Panc1 (cell line): ENCODE data around the gene C19orf25. TPM values are rescaled to one million over a fixed set of nuclear protein-coding genes. Genes with fewer than 3 reads are reported as not detected.

ENCODE experiments used
- ATAC-seq: fragments of 200-7000 bp; cut with Tn5 transposase; 2 replicates; pipeline ENCODE4 v1.9.1; 2020; ENCODE audit warnings: mild to moderate bottlenecking, moderate library complexity
- BruUV-seq: library from RNA; stranded (reverse); fragments of 400-500 nt; replicated peaks from 2 replicates; lab custom pipeline; 2021; lab: Mats Ljungman, UMichigan
- CTCF ChIA-PET: fragments of 300-600 bp; sonication (Branson Sonifier 250); formaldehyde crosslinking; loops from one replicate; lab custom pipeline; 2022; ENCODE audit warnings: antibody characterized with exemption; lab: Charles Lee
- POLR2A ChIA-PET: fragments of 300-600 bp; sonication (Branson Sonifier 250); formaldehyde crosslinking; loops from one replicate; lab custom pipeline; 2022; ENCODE audit warnings: antibody characterized with exemption; lab: Charles Lee
- DNase-seq: peaks from one replicate; pipeline ENCODE4 v3.0.0-alpha.2; 2010; ENCODE audit warnings: low read depth, low spot score
- H3K27ac ChIP-seq: 2 replicates; pipeline ENCODE4 v1.5.1; 2011; ENCODE audit warnings: mild to moderate bottlenecking, low read length, inconsistent platforms
- H3K27me3 ChIP-seq: fragments of 200-500 bp; sonication (Bioruptor generic); 2 replicates; pipeline ENCODE4 v1.6.0; 2014; ENCODE audit warnings: low read length, inconsistent platforms; ENCODE audit not compliant: control insufficient read depth, insufficient read depth
- H3K36me3 ChIP-seq: fragments of 200-500 bp; sonication (Bioruptor generic); 2 replicates; pipeline ENCODE4 v1.5.1; 2014; ENCODE audit warnings: inconsistent platforms, mild to moderate bottlenecking, low read length, moderate library complexity; ENCODE audit not compliant: control insufficient read depth, insufficient read depth
- H3K4me1 ChIP-seq: 2 replicates; pipeline ENCODE4 v1.5.1; 2011; ENCODE audit warnings: inconsistent platforms, mild to moderate bottlenecking, low read length, moderate library complexity; ENCODE audit not compliant: control insufficient read depth, insufficient read depth
- H3K4me3 ChIP-seq, 2 experiments: 2 replicates each; pipeline ENCODE4 v1.5.1; 2011 to 2012; ENCODE audit warnings: low read depth in 2 of 2, low read length in 2 of 2, mild to moderate bottlenecking in 2 of 2, inconsistent platforms in 1 of 2, moderate library complexity in 1 of 2
- H3K9me3 ChIP-seq: fragments of 200-500 bp; sonication (Bioruptor generic); 2 replicates; pipeline ENCODE4 v1.5.1; 2014; ENCODE audit warnings: low read depth, mild to moderate bottlenecking, inconsistent platforms, low read length, moderate library complexity; ENCODE audit not compliant: control insufficient read depth, insufficient read depth
- CTCF ChIP-seq: fragments of 450-650 bp; IDR thresholded peaks from 2 replicates; pipeline ENCODE4 v1.5.1; 2017; ENCODE audit warnings: mild to moderate bottlenecking
- POLR2AphosphoS5 ChIP-seq: IDR thresholded peaks from 2 replicates; pipeline ENCODE4 v1.6.1; 2012; ENCODE audit warnings: mild to moderate bottlenecking, low read depth, low read length, moderate library complexity
- REST ChIP-seq, 2 experiments: IDR thresholded peaks; 2 replicates each; pipeline ENCODE4 v1.6.1; 2011 to 2012; ENCODE audit warnings: low read depth in 2 of 2, control low read depth in 1 of 2, low read length in 1 of 2, mild to moderate bottlenecking in 1 of 2, moderate library complexity in 1 of 2; ENCODE audit not compliant: insufficient read depth in 1 of 2
- SIN3A ChIP-seq: IDR thresholded peaks from 2 replicates; pipeline ENCODE4 v1.6.1; 2012; ENCODE audit warnings: low read depth, mild to moderate bottlenecking, low read length, moderate library complexity, borderline replicate concordance; ENCODE audit not compliant: insufficient read depth
- TCF7L2 ChIP-seq: IDR thresholded peaks from 2 replicates; pipeline ENCODE4 v1.6.1; 2011; ENCODE audit warnings: mild to moderate bottlenecking, low read depth, low read length, inconsistent platforms
- in situ Hi-C: cut with HindIII; loops from 2 replicates; pipeline ENCODE4 v1.10.0; 2016; ENCODE audit warnings: low sequenced_read_pairs, low pct_unique_long_range_greater_than_20kb
- intact Hi-C: fragments of 100-400 bp; cut with micrococcal nuclease; formaldehyde crosslinking; loops from one replicate; pipeline ENCODE4 v1.10.0; 2022; ENCODE audit not compliant: unreplicated experiment
- total RNA-seq: library from RNA; stranded (reverse); gene quantifications from one replicate; pipeline ENCODE4 v1.2.1, GENCODE V29; 2021; ENCODE audit not compliant: unreplicated experiment

Gene C19orf25
- total RNA-seq, 1 experiment from 2014 or later: 34.7 TPM

- Histone ChIP-seq H3K36me3 (no peaks in the 10 kb centered on the region), H3K27me3 (no peaks in the 10 kb centered on the region), H3K4me3 (no peak overlapping the region), H3K4me1 (no peaks in the 10 kb centered on the region), H3K27ac (no peak overlapping the region), H3K9me3 (no peaks in the 10 kb centered on the region)
- in situ Hi-C loops (no loop called here), intact Hi-C loops (no loop called here)
- TF ChIP-seq REST (IDR thresholded peaks at IDR 0.05; ENCODE audit: insufficient read depth in 1 of 2, low read depth in 2 of 2, low read length in 1 of 2) (no peak), SIN3A (no peak), POLR2AphosphoS5 (no peak), TCF7L2 (no peak), CTCF (no peak)
- BruUV-seq: no TSS peak
- POLR2A ChIA-PET: no interaction called here
- CTCF ChIA-PET: no interaction called here
- ATAC-seq (no peak), DNase-seq (no peak)
Observed at GRCh38 chr19:1467490-1468273, 11.3 kb downstream of the C19orf25 start.

- CTCF ChIA-PET: no interaction called here
- POLR2A ChIA-PET: no interaction called here
- Histone ChIP-seq H3K4me1 (no peaks in the 10 kb centered on the region), H3K36me3 (no peaks in the 10 kb centered on the region), H3K4me3 (no peak overlapping the region), H3K9me3 (no peaks in the 10 kb centered on the region), H3K27me3 (no peaks in the 10 kb centered on the region), H3K27ac (no peak overlapping the region)
- BruUV-seq: no TSS peak
- ATAC-seq: no peak
- DNase-seq: no peak
- in situ Hi-C loops: no loop called here
- TF ChIP-seq SIN3A (no peak), CTCF (no peak), REST (IDR thresholded peaks at IDR 0.05; ENCODE audit: insufficient read depth in 1 of 2, low read depth in 2 of 2, low read length in 1 of 2) (no peak), TCF7L2 (no peak), POLR2AphosphoS5 (no peak)
- intact Hi-C loops: no loop called here
Observed at GRCh38 chr19:1467215-1467489, 11.9 kb downstream of the C19orf25 start.
